Measurements from ENCODE around the gene FHOD3. TPM values are rescaled to one million over a fixed set of nuclear protein-coding genes. Genes with fewer than 3 reads are reported as not detected.
A peak's percentile ranks its signal among the peaks of the same experiment; 100 is the strongest.

FHOD3 gene
- total RNA-seq, 4 donors from 2014 or later = 24.1 to 51.4 (median 33.8) TPM

- intact Hi-C loops (cut with DNase I) = no loop called here
- no peak for DNase-seq (ENCODE audit: extremely low spot score)
- no peaks in the 10 kb centered on the region for H3K9me3 ChIP-seq
- no peak overlapping the region for H3K4me3 ChIP-seq
- WGBS = 79% methylated on average over 4 of the region's 4 CpGs
- TF ChIP-seq EP300 (IDR thresholded peaks at IDR 0.05) (no peak), POLR2AphosphoS5 (IDR thresholded peaks at IDR 0.05) (no peak), CTCF (IDR thresholded peaks at IDR 0.05) (no peak), POLR2A (IDR thresholded peaks at IDR 0.05; ENCODE audit: low read depth) (no peak)
- H3K36me3 ChIP-seq = peaks cover 0 to 8% (median 0%) of the 10 kb centered on the region in 4 donors
- H3K27me3 ChIP-seq = no peaks in the 10 kb centered on the region
- peaks cover 13 to 61% (median 41%) of the 10 kb centered on the region in 4 donors for H3K4me1 ChIP-seq
- no peak overlapping the region for H3K27ac ChIP-seq (replicated peaks in 1 of 4)
Observed at GRCh38 chr18:36708366-36708765, 410.9 kb downstream of the FHOD3 start.

- no peak for DNase-seq (ENCODE audit: extremely low spot score)
- TF ChIP-seq EP300 (IDR thresholded peaks at IDR 0.05) (no peak), POLR2A (IDR thresholded peaks at IDR 0.05; ENCODE audit: low read depth) (no peak), POLR2AphosphoS5 (IDR thresholded peaks at IDR 0.05) (no peak), CTCF (IDR thresholded peaks at IDR 0.05) (no peak)
- Histone ChIP-seq H3K9me3 (no peaks in the 10 kb centered on the region), H3K4me1 (peaks cover 13 to 52% (median 36%) of the 10 kb centered on the region in 4 donors), H3K4me3 (no peak overlapping the region), H3K27me3 (no peaks in the 10 kb centered on the region), H3K27ac (replicated peaks in 1 of 4) (no peak overlapping the region), H3K36me3 (peaks cover 0 to 8% (median 0%) of the 10 kb centered on the region in 4 donors)
- intact Hi-C loops (cut with DNase I) = no loop called here
- 86% methylated on average over 5 of the region's 6 CpGs for WGBS
Observed at GRCh38 chr18:36709315-36709714, 411.8 kb downstream of the FHOD3 start.

- intact Hi-C loops (cut with DNase I) = no loop called here
- 62% methylated on average over 6 of the region's 6 CpGs for whole genome bisulfite sequencing
- TF ChIP-seq POLR2A (IDR thresholded peaks at IDR 0.05; ENCODE audit: low read depth) = no peak
- no peak for TF ChIP-seq EP300 (IDR thresholded peaks at IDR 0.05)
- TF ChIP-seq POLR2AphosphoS5 (IDR thresholded peaks at IDR 0.05) = no peak
- no peak for TF ChIP-seq CTCF (IDR thresholded peaks at IDR 0.05)
- Histone ChIP-seq H3K27me3 (no peaks in the 10 kb centered on the region), H3K4me3 (no peak overlapping the region), H3K27ac (replicated peaks in 1 of 4) (peak overlapping the region; percentile 18 to 59 (median 44)), H3K9me3 (no peaks in the 10 kb centered on the region), H3K36me3 (peaks cover 0 to 8% (median 0%) of the 10 kb centered on the region in 4 donors), H3K4me1 (peaks cover 8 to 34% (median 18%) of the 10 kb centered on the region in 4 donors)
- DNase-seq (ENCODE audit: extremely low spot score) = no peak
Observed at GRCh38 chr18:36711014-36711725, 413.7 kb downstream of the FHOD3 start.

GRCh38 chr18:36711813-36712444 lies 414.4 kb downstream of the FHOD3 start:
- H3K9me3 ChIP-seq = no peaks in the 10 kb centered on the region
- no peak overlapping the region for H3K4me3 ChIP-seq
- H3K27ac ChIP-seq (replicated peaks in 1 of 4) = peak overlapping the region; percentile 18 to 59 (median 44)
- TF ChIP-seq POLR2AphosphoS5 (IDR thresholded peaks at IDR 0.05) = peak; percentile 24 to 34
- TF ChIP-seq POLR2A (IDR thresholded peaks at IDR 0.05; ENCODE audit: low read depth) = no peak
- 38% methylated on average over 6 of the region's 6 CpGs for WGBS
- no peak for DNase-seq (ENCODE audit: extremely low spot score)
- no peaks in the 10 kb centered on the region for H3K27me3 ChIP-seq
- intact Hi-C loops (cut with DNase I) = no loop called here
- H3K36me3 ChIP-seq = peaks cover 0 to 8% (median 0%) of the 10 kb centered on the region in 4 donors
- peaks cover 8 to 26% (median 13%) of the 10 kb centered on the region in 4 donors for H3K4me1 ChIP-seq

- 95% methylated on average over 3 of the region's 3 CpGs for WGBS
- H3K9me3 ChIP-seq = no peaks in the 10 kb centered on the region
- H3K36me3 ChIP-seq = peaks cover 0 to 12% (median 0%) of the 10 kb centered on the region in 4 donors
- DNase-seq (ENCODE audit: extremely low spot score) = no peak
- intact Hi-C loops (cut with DNase I) = no loop called here
- H3K27me3 ChIP-seq = no peaks in the 10 kb centered on the region
- H3K27ac ChIP-seq (replicated peaks in 1 of 4) = no peak overlapping the region
- no peak for TF ChIP-seq EP300 (IDR thresholded peaks at IDR 0.05)
- no peak for TF ChIP-seq CTCF (IDR thresholded peaks at IDR 0.05)
- TF ChIP-seq POLR2AphosphoS5 (IDR thresholded peaks at IDR 0.05) = no peak
- TF ChIP-seq POLR2A (IDR thresholded peaks at IDR 0.05; ENCODE audit: low read depth) = no peak
- H3K4me1 ChIP-seq = peaks cover 7 to 16% (median 11%) of the 10 kb centered on the region in 4 donors
- H3K4me3 ChIP-seq = no peak overlapping the region
Observed at GRCh38 chr18:36714476-36714875, 417.0 kb downstream of the FHOD3 start.

Measured in esophagus muscularis mucosa (tissue), 4 donors.